Mesendoderm (in vitro differentiated cells): ENCODE data around the gene NXT2. TPM values are rescaled to one million over a fixed set of nuclear protein-coding genes. Genes with fewer than 3 reads are reported as not detected.

Experiments used
- DNase-seq: peaks from one replicate; pipeline ENCODE4 v3.0.0; 2013
- H2AK5ac ChIP-seq: 2 replicates; pipeline ENCODE4 v1.6.1; 2013; ENCODE audit warnings: low read length, inconsistent platforms
- H2BK120ac ChIP-seq: 2 replicates; pipeline ENCODE4 v1.6.1; 2013; ENCODE audit warnings: low read depth, mild to moderate bottlenecking, low read length, moderate library complexity, mixed read lengths
- H2BK15ac ChIP-seq: replicated peaks from 2 replicates; pipeline ENCODE4 v1.6.1; 2013; ENCODE audit warnings: low read depth, mild to moderate bottlenecking, moderate library complexity
- H2BK5ac ChIP-seq: 2 replicates; pipeline ENCODE4 v1.6.1; 2013; ENCODE audit warnings: low read length, inconsistent platforms
- H3K18ac ChIP-seq: 2 replicates; pipeline ENCODE4 v1.6.1; 2013; ENCODE audit warnings: mild to moderate bottlenecking, low read length, mixed read lengths
- H3K23ac ChIP-seq: one replicate; pipeline ENCODE4 v1.6.1; 2013; ENCODE audit warnings: low read length
- H3K27ac ChIP-seq: 2 replicates; pipeline ENCODE4 v1.5.1; 2013; ENCODE audit warnings: low read depth, mild to moderate bottlenecking, inconsistent platforms, low read length, moderate library complexity
- H3K27me3 ChIP-seq: 2 replicates; pipeline ENCODE4 v1.6.1; 2013; ENCODE audit warnings: low read length, control low read depth, mild to moderate bottlenecking, inconsistent platforms; ENCODE audit not compliant: insufficient read depth, poor library complexity
- H3K36me3 ChIP-seq: 2 replicates; pipeline ENCODE4 v1.6.1; 2013; ENCODE audit warnings: low read length, inconsistent platforms; ENCODE audit not compliant: control insufficient read depth, insufficient read depth
- H3K4ac ChIP-seq: one replicate; pipeline ENCODE4 v1.6.1; 2013; ENCODE audit warnings: low read depth, mild to moderate bottlenecking, low read length, moderate library complexity
- H3K4me1 ChIP-seq: 2 replicates; pipeline ENCODE4 v1.6.1; 2013; ENCODE audit warnings: low read depth, low read length, inconsistent platforms; ENCODE audit not compliant: control insufficient read depth
- H3K4me2 ChIP-seq: 2 replicates; pipeline ENCODE4 v1.6.1; 2013; ENCODE audit warnings: low read length
- H3K4me3 ChIP-seq: 2 replicates; pipeline ENCODE4 v1.5.1; 2013; ENCODE audit warnings: mild to moderate bottlenecking, low read length
- H3K56ac ChIP-seq: one replicate; pipeline ENCODE4 v1.6.1; 2013; ENCODE audit warnings: low read length
- H3K79me1 ChIP-seq: 2 replicates; pipeline ENCODE4 v1.6.1; 2013; ENCODE audit warnings: low read length, inconsistent platforms
- H3K79me2 ChIP-seq: 2 replicates; pipeline ENCODE4 v1.6.1; 2013; ENCODE audit warnings: mild to moderate bottlenecking, low read length; ENCODE audit not compliant: control insufficient read depth, insufficient read depth
- H3K9ac ChIP-seq: 2 replicates; pipeline ENCODE4 v1.6.1; 2013; ENCODE audit warnings: low read length, inconsistent platforms
- H4K5ac ChIP-seq: one replicate; pipeline ENCODE4 v1.6.1; 2013; ENCODE audit warnings: low read length
- H4K8ac ChIP-seq: one replicate; pipeline ENCODE4 v1.6.1; 2013; ENCODE audit warnings: low read depth, mild to moderate bottlenecking, control low read depth, low read length, moderate library complexity
- WGBS: extraction: QIAGEN DNeasy Blood & Tissue Kit; methylation state at CpG from one replicate; pipeline ENCODE4 v1.1.7; 2013; ENCODE audit warnings: low lambda C conversion rate, missing lambda C conversion rate; ENCODE audit not compliant: insufficient coverage; ENCODE audit errors: extremely low coverage; 5-methylcytosine and 5-hydroxymethylcytosine counted together
- polyA plus RNA-seq, 2 experiments: library from polyadenylated mRNA; stranded (reverse); fragments of 200-250 nt; gene quantifications; one replicate each; pipeline ENCODE4 v1.2.3, GENCODE V29; 2013

Gene NXT2
- 12.5 TPM for polyA plus RNA-seq (2013, experiment 1 of 2)
- 13.3 TPM for polyA plus RNA-seq (2013, experiment 2 of 2)

- Histone ChIP-seq H3K27me3 (no peaks in the 10 kb centered on the region), H4K5ac (no peak within 1 kb of the TSS)
- WGBS: no CpG with 5 or more reads among the region's 43 CpGs
Measured at GRCh38 chrX:109536439-109537323, at the start of gene NXT2. TSS of gene NXT2 (plus strand) at chrX:109536844. CDS start at chrX:109537007, 163 bp downstream.

GRCh38 chrX:109487640-109488039 is 49.0 kb upstream of the NXT2 start:
- H2AK5ac ChIP-seq: no peak overlapping the region
- H2BK120ac ChIP-seq: no peak overlapping the region
- no peaks in the 10 kb centered on the region for H3K27me3 ChIP-seq
- no peak overlapping the region for H3K9ac ChIP-seq
- no peak overlapping the region for H3K4me2 ChIP-seq
- H3K4me1 ChIP-seq: no peaks in the 10 kb centered on the region
- no peak overlapping the region for H3K56ac ChIP-seq
- no peak overlapping the region for H2BK15ac ChIP-seq
- no peak overlapping the region for H3K4ac ChIP-seq
- no peak overlapping the region for H3K23ac ChIP-seq
- WGBS: no CpG with 5 or more reads among the region's 4 CpGs
- H3K36me3 ChIP-seq: no peaks in the 10 kb centered on the region
- no peak overlapping the region for H3K4me3 ChIP-seq
- H3K79me2 ChIP-seq: no peaks in the 10 kb centered on the region
- H3K27ac ChIP-seq: no peak overlapping the region
- H3K79me1 ChIP-seq: no peaks in the 10 kb centered on the region
- H3K18ac ChIP-seq: no peak overlapping the region
- H2BK5ac ChIP-seq: no peak overlapping the region
- no peak overlapping the region for H4K5ac ChIP-seq
- no peak overlapping the region for H4K8ac ChIP-seq
- DNase-seq: peak; percentile 10

More at GRCh38 chrX:109536439-109537323, at the start of gene NXT2:
- Histone ChIP-seq H3K79me2 (no peaks in the 10 kb centered on the region), H2BK120ac (no peak within 1 kb of the TSS), H3K79me1 (no peaks in the 10 kb centered on the region), H3K56ac (peak within 1 kb of the TSS; percentile 91), H2AK5ac (no peak within 1 kb of the TSS), H3K4me1 (no peaks in the 10 kb centered on the region), H4K8ac (peak within 1 kb of the TSS; percentile 97), H3K4me2 (peak within 1 kb of the TSS; percentile 40), H2BK5ac (no peak within 1 kb of the TSS), H3K18ac (no peak within 1 kb of the TSS), H3K23ac (no peak within 1 kb of the TSS), H2BK15ac (no peak within 1 kb of the TSS), H3K27ac (no peak within 1 kb of the TSS), H3K9ac (peak within 1 kb of the TSS; percentile 85), H3K4me3 (peak within 1 kb of the TSS; percentile 77), H3K4ac (no peak within 1 kb of the TSS), H3K36me3 (no peaks in the 10 kb centered on the region)
- DNase-seq: peak; percentile 94

- H3K4ac ChIP-seq: no peak overlapping the region
- no peaks in the 10 kb centered on the region for H3K79me2 ChIP-seq
- no peak overlapping the region for H2BK120ac ChIP-seq
- no peak overlapping the region for H3K4me3 ChIP-seq
- no peaks in the 10 kb centered on the region for H3K27me3 ChIP-seq
- no peak overlapping the region for H3K4me2 ChIP-seq
- H2BK15ac ChIP-seq: no peak overlapping the region
- WGBS: no CpG with 5 or more reads among the region's 2 CpGs
- DNase-seq: no peak
- no peak overlapping the region for H3K9ac ChIP-seq
- H3K23ac ChIP-seq: no peak overlapping the region
- H3K56ac ChIP-seq: no peak overlapping the region
- no peaks in the 10 kb centered on the region for H3K79me1 ChIP-seq
- no peak overlapping the region for H2AK5ac ChIP-seq
- no peak overlapping the region for H4K8ac ChIP-seq
- H4K5ac ChIP-seq: no peak overlapping the region
- H3K36me3 ChIP-seq: no peaks in the 10 kb centered on the region
- H3K18ac ChIP-seq: no peak overlapping the region
- no peak overlapping the region for H3K27ac ChIP-seq
- H2BK5ac ChIP-seq: no peak overlapping the region
- H3K4me1 ChIP-seq: no peaks in the 10 kb centered on the region
Measured at GRCh38 chrX:109489174-109489573, 47.5 kb upstream of the NXT2 start.

- H3K4me3 ChIP-seq: no peak overlapping the region
- no peak overlapping the region for H3K4me2 ChIP-seq
- H3K36me3 ChIP-seq: no peaks in the 10 kb centered on the region
- no peaks in the 10 kb centered on the region for H3K79me1 ChIP-seq
- H3K4ac ChIP-seq: no peak overlapping the region
- no peak overlapping the region for H3K18ac ChIP-seq
- H2AK5ac ChIP-seq: no peak overlapping the region
- no peaks in the 10 kb centered on the region for H3K4me1 ChIP-seq
- H2BK5ac ChIP-seq: no peak overlapping the region
- no peaks in the 10 kb centered on the region for H3K27me3 ChIP-seq
- no peak for DNase-seq
- no peak overlapping the region for H3K56ac ChIP-seq
- H3K27ac ChIP-seq: no peak overlapping the region
- no peak overlapping the region for H3K23ac ChIP-seq
- no peak overlapping the region for H3K9ac ChIP-seq
- no peaks in the 10 kb centered on the region for H3K79me2 ChIP-seq
- H4K5ac ChIP-seq: no peak overlapping the region
- H4K8ac ChIP-seq: no peak overlapping the region
- H2BK120ac ChIP-seq: no peak overlapping the region
- no peak overlapping the region for H2BK15ac ChIP-seq
- WGBS: no CpG with 5 or more reads among the region's 1 CpG
Measured at GRCh38 chrX:109498434-109498833, 38.2 kb upstream of the NXT2 start.

DNA sequence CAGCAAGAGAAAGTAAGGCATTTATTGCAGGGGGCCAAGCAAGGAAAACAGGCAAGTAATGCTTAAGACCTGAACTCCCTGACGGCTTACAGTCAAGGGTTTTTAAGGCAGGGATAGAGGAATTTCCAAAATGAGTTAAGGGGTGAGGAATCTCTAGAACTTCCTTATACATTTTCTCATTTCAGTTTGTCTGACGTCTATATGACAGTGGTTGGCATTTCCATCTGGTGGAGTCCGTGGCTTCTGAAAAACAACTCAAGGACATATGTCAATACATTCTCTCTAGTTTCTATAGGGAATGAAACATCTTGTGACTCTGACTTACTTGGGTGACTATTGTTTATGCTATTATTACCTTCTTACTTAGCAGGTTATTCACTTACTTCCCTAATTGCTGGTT is 35.5 kb upstream of the NXT2 start:
- H2BK120ac ChIP-seq: no peak overlapping the region
- H3K4me3 ChIP-seq: no peak overlapping the region
- no peak overlapping the region for H3K56ac ChIP-seq
- DNase-seq: no peak
- no peak overlapping the region for H3K18ac ChIP-seq
- no peak overlapping the region for H2BK5ac ChIP-seq
- H3K27me3 ChIP-seq: no peaks in the 10 kb centered on the region
- no peak overlapping the region for H4K5ac ChIP-seq
- H3K23ac ChIP-seq: no peak overlapping the region
- no peak overlapping the region for H4K8ac ChIP-seq
- H3K4ac ChIP-seq: no peak overlapping the region
- no peak overlapping the region for H2BK15ac ChIP-seq
- no peaks in the 10 kb centered on the region for H3K36me3 ChIP-seq
- H3K79me2 ChIP-seq: no peaks in the 10 kb centered on the region
- H3K9ac ChIP-seq: no peak overlapping the region
- no peak overlapping the region for H2AK5ac ChIP-seq
- H3K4me1 ChIP-seq: no peaks in the 10 kb centered on the region
- H3K27ac ChIP-seq: no peak overlapping the region
- WGBS: no CpG with 5 or more reads among the region's 3 CpGs
- no peaks in the 10 kb centered on the region for H3K79me1 ChIP-seq
- no peak overlapping the region for H3K4me2 ChIP-seq
